WERI-Rb-1 (cell line): Measurements from ENCODE around the gene XAF1.
"Not testable (repeated sequence)": the region's sequence is repeated elsewhere in the genome, so short reads cannot be mapped to it uniquely, and the experiment has no call there.

ENCODE experiments used
- DNase-seq: peaks from one replicate; pipeline ENCODE4 v3.0.0-alpha.2; 2020
- H3K27ac ChIP-seq: fragments of 250-450 bp; sonication (Bioruptor Pico); 2 replicates; pipeline ENCODE4 v1.5.1; 2020; ENCODE audit warnings: mild to moderate bottlenecking, moderate library complexity
- H3K27me3 ChIP-seq: fragments of 250-450 bp; sonication (Bioruptor Pico); 2 replicates; pipeline ENCODE4 v1.5.1; 2021; ENCODE audit warnings: mild to moderate bottlenecking, low read depth, moderate library complexity; ENCODE audit not compliant: insufficient read depth, severe bottlenecking
- H3K36me3 ChIP-seq: fragments of 250-450 bp; sonication (Bioruptor Pico); 2 replicates; pipeline ENCODE4 v1.5.1; 2020; ENCODE audit warnings: mild to moderate bottlenecking, moderate library complexity
- H3K4me3 ChIP-seq: 2 replicates; pipeline ENCODE4 v1.5.1; 2011; ENCODE audit warnings: low read depth, mild to moderate bottlenecking, control low read depth, low read length
- H3K9me3 ChIP-seq: fragments of 250-450 bp; sonication (Bioruptor Pico); 2 replicates; pipeline ENCODE4 v1.5.1; 2021; ENCODE audit warnings: mild to moderate bottlenecking, moderate library complexity; ENCODE audit not compliant: severe bottlenecking
- CTCF ChIP-seq: IDR thresholded peaks from 2 replicates; pipeline ENCODE4 v1.5.1; 2011; ENCODE audit warnings: low read depth, mild to moderate bottlenecking, control low read depth, inconsistent platforms, low read length

Gene XAF1

GRCh38 chr17:6797718-6798351 lies 42.0 kb downstream of the XAF1 start:
- no peak for DNase-seq
- Histone ChIP-seq H3K27me3 (peaks cover 81% of the 10 kb centered on the region), H3K4me3 (no peak overlapping the region), H3K9me3 (no peaks in the 10 kb centered on the region), H3K36me3 (no peaks in the 10 kb centered on the region), H3K27ac (no peak overlapping the region)
- no peak for TF ChIP-seq CTCF

- Histone ChIP-seq H3K36me3 (no peaks in the 10 kb centered on the region), H3K9me3 (no peaks in the 10 kb centered on the region), H3K27me3 (peaks cover 69% of the 10 kb centered on the region), H3K4me3 (no peak overlapping the region), H3K27ac (no peak overlapping the region)
- no peak for TF ChIP-seq CTCF
- DNase-seq, result no peak
Observed at GRCh38 chr17:6799738-6800137, 43.9 kb downstream of the XAF1 start.

GRCh38 chr17:6800422-6801027 lies 44.7 kb downstream of the XAF1 start:
- DNase-seq, result no peak
- H3K4me3 ChIP-seq, result no peak overlapping the region
- H3K9me3 ChIP-seq, result no peaks in the 10 kb centered on the region
- no peak overlapping the region for H3K27ac ChIP-seq
- no peaks in the 10 kb centered on the region for H3K36me3 ChIP-seq
- no peak for TF ChIP-seq CTCF
- H3K27me3 ChIP-seq, result peaks cover 64% of the 10 kb centered on the region

GRCh38 chr17:6811510-6811909 lies 55.7 kb downstream of the XAF1 start:
- no peak overlapping the region for H3K4me3 ChIP-seq
- no peak for DNase-seq
- TF ChIP-seq CTCF, result no peak

GRCh38 chr17:6812295-6812694 lies 56.4 kb downstream of the XAF1 start:
- Histone ChIP-seq H3K27ac (no peak overlapping the region), H3K4me3 (no peak overlapping the region), H3K27me3 (peaks cover 71% of the 10 kb centered on the region), H3K36me3 (no peaks in the 10 kb centered on the region), H3K9me3 (peaks cover 12% of the 10 kb centered on the region)
- DNase-seq, result no peak
- TF ChIP-seq CTCF, result no peak

More at GRCh38 chr17:6811510-6811909, 55.7 kb downstream of the XAF1 start:
- Histone ChIP-seq H3K9me3 (peaks cover 12% of the 10 kb centered on the region), H3K36me3 (no peaks in the 10 kb centered on the region), H3K27ac (no peak overlapping the region), H3K27me3 (peaks cover 66% of the 10 kb centered on the region)

GRCh38 chr17:6815775-6816174 lies 59.9 kb downstream of the XAF1 start:
- Histone ChIP-seq H3K36me3 (no peaks in the 10 kb centered on the region), H3K4me3 (no peak overlapping the region)
- no peak for TF ChIP-seq CTCF

GRCh38 chr17:6816368-6816767 lies 60.5 kb downstream of the XAF1 start:
- H3K4me3 ChIP-seq, H3K9me3 ChIP-seq, H3K36me3 ChIP-seq, H3K27ac ChIP-seq, DNase-seq: not testable (repeated sequence)
- H3K27me3 ChIP-seq, result peaks cover 82% of the 10 kb centered on the region

More at GRCh38 chr17:6815775-6816174, 59.9 kb downstream of the XAF1 start:
- DNase-seq, result no peak
- H3K27ac ChIP-seq, result no peak overlapping the region
- peaks cover 80% of the 10 kb centered on the region for H3K27me3 ChIP-seq
- H3K9me3 ChIP-seq, result no peaks in the 10 kb centered on the region
